Peyer's patch (tissue), 4 donors: ENCODE data around the gene RAB2B.

Experiments
- CTCF ChIP-seq, 6 experiments: fragments of 450-650 bp in 4 of 6; fragments of 200-600 bp in 2 of 6; sonication (generic) in 1 of 6; IDR thresholded peaks; one replicate each; pipeline ENCODE4 v1.5.1; 2017 to 2019; ENCODE audit warnings: antibody characterized with exemption in 6 of 6, mild to moderate bottlenecking in 3 of 6, moderate library complexity in 1 of 6
- POLR2A ChIP-seq, 2 donors: fragments of 450-650 bp; IDR thresholded peaks; one replicate each; pipeline ENCODE4 v1.5.1; 2017; ENCODE audit warnings: antibody characterized with exemption in 2 of 2, mild to moderate bottlenecking in 2 of 2, moderate library complexity in 2 of 2

GRCh38 chr14:21436567-21437062, 40.1 kb downstream of the RAB2B start:
- no peak for TF ChIP-seq POLR2A (IDR thresholded peaks at IDR 0.05)
- no peak for TF ChIP-seq CTCF (IDR thresholded peaks at IDR 0.05)
